Caco-2 (cell line): Measurements from ENCODE around the gene FRMD4B. TPM values are rescaled to one million over a fixed set of nuclear protein-coding genes. Genes with fewer than 3 reads are reported as not detected.

Source experiments
- BruUV-seq: library from RNA; stranded (reverse); fragments of 400-500 nt; replicated peaks from 2 replicates; lab custom pipeline; 2021; lab: Mats Ljungman, UMichigan
- CTCF ChIA-PET: fragments of 300-600 bp; sonication (Branson Sonifier 250); formaldehyde crosslinking; loops from one replicate; lab custom pipeline; 2022; ENCODE audit warnings: antibody characterized with exemption; lab: Charles Lee
- POLR2A ChIA-PET: fragments of 300-600 bp; sonication (Branson Sonifier 250); formaldehyde crosslinking; loops from one replicate; lab custom pipeline; 2022; ENCODE audit warnings: antibody characterized with exemption; lab: Charles Lee
- DNase-seq, 2 experiments: peaks; one replicate each; pipeline versions ENCODE4 v3.0.0 to v3.0.0-alpha.2; 2020 to 2022
- H3K27me3 ChIP-seq: replicated peaks from 2 replicates; pipeline ENCODE4 v1.6.0; 2011; ENCODE audit warnings: low read length; ENCODE audit not compliant: control insufficient read depth, insufficient read depth
- H3K36me3 ChIP-seq: 2 replicates; pipeline ENCODE4 v1.5.1; 2011; ENCODE audit warnings: low read length; ENCODE audit not compliant: control insufficient read depth, insufficient read depth
- H3K4me1 ChIP-seq: fragments of 250-450 bp; sonication (Bioruptor Pico); 2 replicates; pipeline ENCODE4 v1.5.1; 2020; ENCODE audit warnings: mild to moderate bottlenecking
- H3K4me3 ChIP-seq: 2 replicates; pipeline ENCODE4 v1.5.1; 2011; ENCODE audit warnings: low read depth, mild to moderate bottlenecking, control low read depth, low read length
- H3K9me3 ChIP-seq: fragments of 250-450 bp; sonication (Bioruptor Pico); 2 replicates; pipeline ENCODE4 v1.5.1; 2020; ENCODE audit warnings: mild to moderate bottlenecking, moderate library complexity
- H3K27ac Mint-ChIP-seq: one replicate; pipeline ENCODE4 v1.8.0; 2022; ENCODE audit warnings: mixed read lengths; ENCODE audit not compliant: unreplicated experiment
- H3K27me3 Mint-ChIP-seq: one replicate; pipeline ENCODE4 v1.8.0; 2022; ENCODE audit warnings: mixed read lengths; ENCODE audit not compliant: insufficient read depth, unreplicated experiment
- H3K36me3 Mint-ChIP-seq: one replicate; pipeline ENCODE4 v1.8.0; 2022; ENCODE audit warnings: mild to moderate bottlenecking, mixed read lengths; ENCODE audit not compliant: insufficient read depth, unreplicated experiment
- H3K4me1 Mint-ChIP-seq: one replicate; pipeline ENCODE4 v1.8.0; 2022; ENCODE audit warnings: low read depth, mixed read lengths; ENCODE audit not compliant: unreplicated experiment
- H3K4me3 Mint-ChIP-seq: one replicate; pipeline ENCODE4 v1.8.0; 2022; ENCODE audit warnings: mild to moderate bottlenecking, moderate library complexity, mixed read lengths; ENCODE audit not compliant: unreplicated experiment
- H3K9me3 Mint-ChIP-seq: one replicate; pipeline ENCODE4 v1.8.0; 2022; ENCODE audit warnings: mixed read lengths; ENCODE audit not compliant: unreplicated experiment
- CTCF ChIP-seq, 2 experiments: fragments of 200-600 bp in 1 of 2; IDR thresholded peaks; 1 replicate in 1 of 2; 2 replicates in 1 of 2; pipeline versions ENCODE4 v1.5.1 to v1.8.0; 2011 to 2022; ENCODE audit warnings: antibody characterized with exemption in 1 of 2, control low read depth in 1 of 2, inconsistent platforms in 1 of 2, low read depth in 1 of 2, low read length in 1 of 2, mild to moderate bottlenecking in 1 of 2, moderate library complexity in 1 of 2; ENCODE audit not compliant: insufficient read depth in 1 of 2, severe bottlenecking in 1 of 2, unreplicated experiment in 1 of 2
- intact Hi-C: fragments of 100-400 bp; cut with micrococcal nuclease; formaldehyde crosslinking; loops from one replicate; pipeline ENCODE4 v1.10.0; 2022; ENCODE audit not compliant: unreplicated experiment
- total RNA-seq: library from RNA; stranded (reverse); gene quantifications from 2 replicates; pipeline ENCODE4 v1.2.3, GENCODE V29; 2022

Gene FRMD4B
- total RNA-seq, 1 experiment from 2014 or later: 47.5 TPM

- Histone ChIP-seq H3K36me3 (no peaks in the 10 kb centered on the region), H3K4me3 (no peak overlapping the region), H3K9me3 (no peaks in the 10 kb centered on the region), H3K27me3 (peaks cover 2% of the 10 kb centered on the region; the same call in 1 of the 2 replicates), H3K4me1 (0 out of 2 replicates have a peak, but pooled peaks cover 17% of the 10 kb centered on the region)
- H3K4me3 Mint-ChIP-seq: no peak overlapping the region
- H3K4me1 Mint-ChIP-seq: peaks cover 28% of the 10 kb centered on the region
- CTCF ChIA-PET: no interaction called here
- H3K27me3 Mint-ChIP-seq: no peaks in the 10 kb centered on the region
- no peak for DNase-seq
- BruUV-seq: no TSS peak
- no peaks in the 10 kb centered on the region for H3K9me3 Mint-ChIP-seq
- intact Hi-C loops: no loop called here
- TF ChIP-seq CTCF (IDR thresholded peaks at IDR 0.05; ENCODE audit: insufficient read depth in 1 of 2, low read depth in 1 of 2, low read length in 1 of 2, severe bottlenecking in 1 of 2, unreplicated experiment in 1 of 2): no peak
- no peak overlapping the region for H3K27ac Mint-ChIP-seq
- H3K36me3 Mint-ChIP-seq: no peaks in the 10 kb centered on the region
- POLR2A ChIA-PET: no interaction called here
Measured at GRCh38 chr3:69433121-69433968, 47.5 kb upstream of the FRMD4B start.

DNA sequence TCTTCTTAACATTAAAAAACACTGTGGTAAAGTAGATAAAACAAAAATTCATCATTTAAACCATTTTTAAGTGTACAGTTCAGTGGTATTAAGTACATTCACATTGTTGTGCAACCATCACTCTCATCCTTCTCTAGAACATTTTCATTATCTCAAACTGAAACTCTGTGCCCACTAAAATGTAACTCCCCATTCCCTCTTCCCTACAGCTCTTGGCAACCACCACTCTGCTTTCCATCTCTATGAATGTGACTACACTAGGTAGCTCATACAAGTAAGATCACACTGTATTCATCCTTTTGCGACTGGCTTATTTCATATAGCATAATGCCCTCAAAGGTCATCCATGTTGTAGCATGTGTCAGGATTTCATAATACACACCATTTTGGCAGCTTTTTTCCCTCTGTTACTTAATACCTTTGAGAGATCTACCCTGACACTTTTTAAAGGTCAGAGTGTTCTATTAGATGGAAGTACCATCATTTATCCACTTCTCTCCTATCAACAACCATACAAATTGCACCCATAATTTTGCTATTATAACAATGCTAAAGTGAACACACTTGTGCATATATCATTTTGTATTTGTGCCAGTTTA lies 42.9 kb upstream of the FRMD4B start:
- H3K27me3 Mint-ChIP-seq: no peaks in the 10 kb centered on the region
- no peak for DNase-seq
- no peak for TF ChIP-seq CTCF (IDR thresholded peaks at IDR 0.05; ENCODE audit: insufficient read depth in 1 of 2, low read depth in 1 of 2, low read length in 1 of 2, severe bottlenecking in 1 of 2, unreplicated experiment in 1 of 2)
- Histone ChIP-seq H3K27me3 (peaks cover 2% of the 10 kb centered on the region; the same call in 1 of the 2 replicates), H3K36me3 (no peaks in the 10 kb centered on the region), H3K4me3 (no peak overlapping the region), H3K4me1 (peaks cover 25% of the 10 kb centered on the region; the same call in 1 of the 2 replicates), H3K9me3 (no peaks in the 10 kb centered on the region)
- POLR2A ChIA-PET: no interaction called here
- H3K4me3 Mint-ChIP-seq: no peak overlapping the region
- intact Hi-C loops: loop anchor here (5.0 kb wide), 1 partner anchor 244 kb away; no protein-coding TSS in a partner anchor
- H3K4me1 Mint-ChIP-seq: peaks cover 36% of the 10 kb centered on the region
- no peaks in the 10 kb centered on the region for H3K36me3 Mint-ChIP-seq
- H3K9me3 Mint-ChIP-seq: no peaks in the 10 kb centered on the region
- H3K27ac Mint-ChIP-seq: no peak overlapping the region
- CTCF ChIA-PET: no interaction called here
- BruUV-seq: no TSS peak

- H3K4me1 Mint-ChIP-seq: peaks cover 32% of the 10 kb centered on the region
- intact Hi-C loops: loop anchor here (1.0 to 5.0 kb wide), 2 partner anchors 12 to 245 kb away; no protein-coding TSS in a partner anchor
- Histone ChIP-seq H3K36me3 (no peaks in the 10 kb centered on the region), H3K27me3 (0 out of 2 replicates have a peak, but pooled peaks cover 2% of the 10 kb centered on the region), H3K4me1 (peaks cover 21% of the 10 kb centered on the region), H3K4me3 (no peak overlapping the region), H3K9me3 (no peaks in the 10 kb centered on the region)
- H3K4me3 Mint-ChIP-seq: no peak overlapping the region
- no peaks in the 10 kb centered on the region for H3K27me3 Mint-ChIP-seq
- no peak for DNase-seq
- POLR2A ChIA-PET: no interaction called here
- no peaks in the 10 kb centered on the region for H3K36me3 Mint-ChIP-seq
- no TSS peak for BruUV-seq
- no peak overlapping the region for H3K27ac Mint-ChIP-seq
- H3K9me3 Mint-ChIP-seq: no peaks in the 10 kb centered on the region
- CTCF ChIA-PET: interaction anchor here (1.0 to 1.6 kb wide), 4 partner anchors 17 to 265 kb away, joined by 3 to 6 read pairs (median 4); no protein-coding TSS in a partner anchor
- TF ChIP-seq CTCF (IDR thresholded peaks at IDR 0.05; ENCODE audit: insufficient read depth in 1 of 2, low read depth in 1 of 2, low read length in 1 of 2, severe bottlenecking in 1 of 2, unreplicated experiment in 1 of 2): no peak
Measured at GRCh38 chr3:69426967-69427304, 41.0 kb upstream of the FRMD4B start.
